Measurements from ENCODE around the gene HNRNPC. TPM values are rescaled to one million over a fixed set of nuclear protein-coding genes. Genes with fewer than 3 reads are reported as not detected.
"Not testable (repeated sequence)": the region's sequence is repeated elsewhere in the genome, so short reads cannot be mapped to it uniquely, and the experiment has no call there.

The HNRNPC gene
- total RNA-seq, 1 donor from 2014 or later, result 402 TPM

DNA sequence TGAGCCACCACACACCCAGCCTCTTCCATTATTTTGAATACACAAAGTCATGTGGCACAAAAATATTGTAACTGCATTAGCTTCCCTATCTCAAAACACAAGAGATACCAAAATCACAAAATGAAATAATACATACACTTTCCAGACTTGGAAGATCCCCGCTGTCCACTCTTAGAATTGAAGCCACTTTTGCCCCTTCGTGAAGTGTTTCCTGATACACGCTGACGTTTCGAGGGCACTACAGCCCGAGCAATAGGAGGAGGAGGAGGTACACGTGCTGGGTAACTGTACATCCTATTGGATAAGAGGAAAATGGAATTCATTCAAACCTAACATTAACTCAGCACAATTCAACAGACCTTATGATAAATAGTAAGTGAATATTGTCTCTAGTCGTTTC, 56.4 kb downstream of the HNRNPC start:
- not testable (repeated sequence) for DNase-seq (ENCODE audit: low spot score)

DNA sequence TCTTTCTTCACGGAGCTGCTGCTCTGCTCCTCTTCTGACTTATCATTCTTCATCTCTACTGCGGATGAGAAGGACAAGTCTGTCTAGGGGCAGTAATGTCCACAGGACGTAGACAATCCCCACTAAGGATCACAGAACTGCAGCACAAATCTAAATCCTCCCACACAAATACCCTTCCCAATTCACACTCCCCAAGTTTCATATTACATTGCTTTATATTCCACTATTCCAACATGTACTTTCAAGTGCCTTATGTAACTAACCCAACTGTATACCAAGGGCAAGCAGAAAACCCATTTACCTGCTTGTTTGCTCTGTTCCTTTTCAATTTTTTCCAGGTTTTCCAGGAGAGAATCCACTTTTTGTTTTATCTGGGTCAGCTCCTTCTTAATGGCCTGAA, 57.7 kb downstream of the HNRNPC start:
- no peak for DNase-seq (ENCODE audit: low spot score)

DNA sequence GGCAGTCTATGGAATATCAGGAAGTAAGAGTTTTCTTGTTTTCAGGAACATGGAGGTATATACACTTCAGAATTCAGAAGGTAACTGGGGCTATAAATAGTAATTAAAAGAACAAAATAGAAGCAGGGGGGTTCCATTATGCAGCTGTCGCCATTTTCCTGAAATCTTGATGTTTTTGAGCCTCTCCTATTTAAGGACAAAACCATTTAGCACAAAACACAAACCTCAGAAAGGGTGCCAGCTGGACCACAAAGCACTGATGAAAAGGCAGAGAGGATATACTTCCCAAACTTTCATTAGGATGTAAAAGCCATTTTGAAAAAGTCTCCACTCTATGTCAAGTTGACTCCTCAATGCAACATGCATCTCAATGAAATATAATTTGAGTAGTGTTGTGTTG, 59.2 kb downstream of the HNRNPC start:
- no peak for DNase-seq (ENCODE audit: low spot score)

DNA sequence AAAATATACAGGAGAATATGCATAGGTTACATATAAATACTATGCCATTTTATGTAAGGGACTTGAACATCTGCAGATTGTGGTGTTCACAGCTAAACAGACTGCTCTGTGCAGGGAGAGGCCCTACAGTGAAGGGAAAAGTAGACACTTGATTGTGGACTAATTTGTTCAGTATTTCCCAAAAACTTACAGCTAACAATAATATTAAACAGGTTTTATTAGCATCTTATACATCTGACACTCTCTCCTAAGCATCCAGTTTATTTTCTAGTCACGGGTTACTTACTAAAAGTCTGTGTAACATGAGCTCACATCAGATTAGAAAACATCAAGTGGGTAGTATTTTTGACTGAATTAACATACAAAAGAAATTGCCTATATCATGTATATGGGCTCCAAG, 60.1 kb downstream of the HNRNPC start:
- no peak for DNase-seq (ENCODE audit: low spot score)

DNA sequence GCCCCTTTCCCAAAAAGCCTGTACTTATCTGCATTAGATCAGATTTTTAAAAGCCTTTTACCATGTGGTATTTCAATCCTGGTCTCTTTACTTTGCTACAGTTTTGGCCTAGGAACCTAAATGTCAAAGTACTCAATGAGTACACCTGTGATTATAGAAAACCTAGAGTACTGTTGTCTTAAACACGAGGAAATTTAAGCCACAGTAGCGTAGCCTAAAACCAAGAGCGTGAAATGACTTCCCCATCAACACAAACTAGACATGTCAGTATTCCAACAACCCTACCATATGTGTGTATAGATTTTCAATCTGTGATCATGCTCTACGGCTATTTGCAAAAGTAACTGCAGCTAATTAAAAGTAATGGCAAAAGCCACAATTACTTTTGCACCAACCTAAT, 60.7 kb downstream of the HNRNPC start:
- no peak for DNase-seq (ENCODE audit: low spot score)

DNA sequence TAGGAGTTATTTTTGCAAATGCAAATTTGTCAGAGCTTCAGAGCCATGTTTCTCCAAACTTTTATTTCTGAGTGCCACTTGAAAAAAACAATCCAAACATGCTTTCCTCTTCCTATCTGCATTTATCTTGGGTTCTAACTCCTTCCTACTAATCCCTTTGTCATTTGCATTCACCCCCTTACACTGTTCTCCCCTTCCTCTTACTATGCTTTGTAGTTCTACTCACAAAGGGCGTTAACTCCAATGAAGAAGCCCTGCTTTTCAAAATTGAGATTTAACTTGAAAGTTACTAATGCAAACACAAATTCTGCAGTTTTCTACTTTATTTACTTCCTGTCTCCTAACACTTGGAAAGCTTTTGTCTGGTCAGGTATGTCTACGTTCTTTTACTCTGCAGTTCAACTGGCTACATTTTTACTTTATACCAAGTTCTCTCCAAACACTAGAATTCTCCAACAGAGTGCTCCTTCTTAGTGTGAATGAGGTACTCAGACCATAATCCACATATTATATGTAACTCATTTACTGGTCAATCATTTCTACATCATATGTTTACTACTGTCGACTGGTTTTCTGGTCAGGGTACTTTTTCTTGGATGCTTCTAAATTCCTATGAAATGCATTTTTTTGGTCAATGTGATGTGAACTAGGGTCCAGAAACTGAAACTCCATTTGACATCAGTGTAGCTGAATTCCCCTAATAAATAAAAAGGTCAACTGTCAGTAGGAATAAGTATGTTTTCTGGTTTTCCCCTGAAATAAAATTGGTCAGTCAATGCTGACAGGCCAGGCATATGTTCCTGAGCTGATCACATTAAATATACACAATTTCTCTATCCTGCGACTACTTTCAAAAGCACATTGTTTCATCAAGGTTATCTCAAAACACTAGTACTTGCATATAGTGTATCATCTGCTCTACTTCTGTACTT, 62.2 kb downstream of the HNRNPC start:
- DNase-seq (ENCODE audit: low spot score), result no peak

DNA sequence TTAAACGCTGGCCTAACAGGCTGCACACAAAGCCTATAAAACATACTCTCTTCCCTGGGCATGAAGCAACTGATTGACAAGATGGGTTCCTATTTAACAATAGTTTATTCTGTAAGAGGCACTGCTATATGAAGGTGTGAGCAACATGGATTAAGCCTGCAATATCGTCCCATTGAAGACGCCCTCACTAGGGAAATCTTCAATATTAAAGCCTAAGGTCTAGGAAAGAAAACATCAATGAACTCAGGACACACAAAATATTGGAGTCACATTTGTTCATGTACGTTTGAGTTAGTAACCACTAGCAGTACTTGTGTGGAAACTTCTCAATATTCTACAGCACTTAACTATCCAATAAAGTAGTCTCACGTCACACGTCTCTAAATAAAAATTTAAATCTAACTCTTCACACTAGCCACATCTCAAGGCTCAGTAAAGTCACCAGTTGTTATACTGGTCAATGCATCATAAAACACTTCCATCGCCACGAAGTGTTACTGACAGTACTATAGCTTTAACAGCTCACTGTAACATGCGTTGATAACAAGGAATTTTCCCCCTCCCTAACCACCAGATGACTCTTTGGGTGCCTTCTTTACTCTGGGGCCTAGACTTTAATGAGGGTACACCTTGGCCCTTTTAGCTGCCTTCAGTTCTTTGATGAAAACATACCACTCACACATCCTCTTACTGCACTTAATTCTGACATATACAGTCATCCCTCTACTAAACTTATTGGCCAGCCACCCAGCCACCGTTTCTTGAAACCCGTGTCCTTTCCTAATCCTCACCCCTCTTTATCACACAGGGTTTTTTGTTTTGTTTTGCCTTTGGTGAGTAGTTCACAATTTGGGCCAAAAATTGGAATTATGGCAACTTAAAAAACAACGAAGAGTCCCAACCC, 63.3 kb downstream of the HNRNPC start:
- no peak for DNase-seq (ENCODE audit: low spot score)

DNA sequence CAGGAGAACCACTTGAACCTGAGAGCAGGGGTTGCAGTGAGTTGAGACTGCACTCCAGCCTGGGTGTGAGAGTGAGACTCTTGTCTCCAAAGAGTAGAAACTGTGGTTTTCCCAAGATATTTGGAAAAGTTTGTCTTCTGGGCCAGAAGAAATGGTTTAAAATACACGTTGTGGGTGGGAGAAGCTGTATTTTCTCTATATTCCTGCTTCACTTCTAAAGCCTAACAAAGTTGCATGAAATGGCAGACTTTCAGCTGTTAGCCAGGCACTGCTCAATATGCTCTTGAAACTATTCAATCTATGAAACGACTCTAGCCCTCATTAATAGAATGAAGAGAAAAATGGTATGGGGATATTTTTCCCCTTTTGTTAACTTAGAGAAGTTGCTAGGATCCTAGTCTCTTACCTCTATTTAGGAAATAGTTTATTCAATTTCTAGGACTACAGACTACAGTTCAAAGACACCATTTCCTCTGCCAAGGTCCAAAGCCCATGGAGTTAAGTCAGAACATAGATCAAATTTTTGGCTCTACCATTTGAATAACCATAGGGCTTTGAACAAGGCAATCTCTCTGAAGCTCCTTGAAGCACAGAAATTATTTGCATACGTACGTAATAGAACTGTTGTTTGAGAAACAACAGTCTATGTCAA, 64.1 kb downstream of the HNRNPC start:
- DNase-seq (ENCODE audit: low spot score), result no peak

DNA sequence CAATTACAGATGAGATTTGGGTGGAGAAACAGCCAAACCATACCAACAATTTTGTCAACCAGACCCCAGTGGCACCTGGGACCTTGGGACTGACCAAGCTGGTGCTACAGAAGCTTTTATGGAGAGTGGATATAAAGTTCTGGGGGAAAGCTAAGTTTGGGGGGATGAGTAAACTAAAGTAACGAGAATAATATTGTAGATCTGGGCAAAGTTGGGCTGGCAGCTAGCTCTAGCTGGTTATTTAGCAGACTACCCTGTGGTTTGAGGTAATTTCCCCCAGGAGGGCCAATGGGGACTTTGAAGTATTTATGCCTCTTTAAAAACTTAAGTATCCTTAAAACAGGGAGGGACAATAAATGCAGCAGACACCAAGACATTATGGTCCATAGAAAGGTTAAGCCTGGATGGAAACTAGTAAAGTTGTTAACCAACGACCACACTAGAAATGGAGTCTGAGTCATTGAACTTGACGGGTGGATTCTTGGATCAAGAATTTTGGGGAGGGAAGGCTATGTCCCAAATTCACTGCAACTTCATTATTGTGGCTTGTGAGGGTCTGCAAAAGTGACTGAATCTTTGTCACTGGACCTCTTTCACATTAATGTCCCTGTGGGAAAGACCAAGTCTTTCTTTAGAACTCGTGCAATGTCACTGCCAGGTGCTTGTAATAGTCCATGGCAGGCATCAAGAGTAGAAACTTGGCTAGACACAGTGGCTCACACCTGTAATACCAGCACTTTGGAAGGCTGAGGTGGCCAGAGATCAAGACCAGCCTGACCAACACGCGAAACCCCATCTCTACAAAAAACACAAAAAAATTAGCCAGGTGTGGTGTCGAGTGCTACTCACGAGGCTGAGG, 64.8 kb downstream of the HNRNPC start:
- DNase-seq (ENCODE audit: low spot score), result no peak

DNA sequence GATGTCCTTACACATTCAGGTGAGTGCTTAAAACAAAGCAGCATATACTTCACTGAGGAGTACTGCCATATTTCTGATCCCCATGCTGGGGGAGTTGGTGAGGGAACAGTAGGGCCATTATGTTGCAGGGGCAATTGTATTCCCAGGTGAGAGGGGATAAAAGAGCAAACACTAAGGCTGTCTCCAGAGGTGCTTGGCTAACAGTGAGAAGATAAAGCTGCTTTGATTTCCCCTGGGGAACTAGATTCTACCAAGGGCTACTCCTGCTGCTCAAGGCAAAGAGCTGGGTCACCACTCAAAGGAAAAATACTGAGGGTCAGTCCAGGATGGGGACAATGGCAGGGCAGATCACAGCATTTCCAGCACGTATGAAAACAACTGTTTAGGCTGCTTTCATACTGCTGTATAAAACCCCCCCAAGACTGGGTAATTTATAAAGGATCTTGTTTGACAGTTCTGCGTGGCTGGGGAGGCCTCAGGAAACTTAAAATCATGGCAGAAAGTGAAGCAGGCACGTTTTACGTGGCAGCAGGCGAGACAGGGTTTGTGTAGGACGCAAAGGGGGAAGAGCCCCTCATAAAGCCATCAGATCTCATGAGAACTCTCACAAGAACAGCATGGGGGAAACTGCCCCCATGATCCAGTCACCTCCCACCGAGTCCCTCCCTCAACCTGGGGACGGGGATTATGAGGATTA, 65.6 kb downstream of the HNRNPC start:
- no peak for DNase-seq (ENCODE audit: low spot score)

DNA sequence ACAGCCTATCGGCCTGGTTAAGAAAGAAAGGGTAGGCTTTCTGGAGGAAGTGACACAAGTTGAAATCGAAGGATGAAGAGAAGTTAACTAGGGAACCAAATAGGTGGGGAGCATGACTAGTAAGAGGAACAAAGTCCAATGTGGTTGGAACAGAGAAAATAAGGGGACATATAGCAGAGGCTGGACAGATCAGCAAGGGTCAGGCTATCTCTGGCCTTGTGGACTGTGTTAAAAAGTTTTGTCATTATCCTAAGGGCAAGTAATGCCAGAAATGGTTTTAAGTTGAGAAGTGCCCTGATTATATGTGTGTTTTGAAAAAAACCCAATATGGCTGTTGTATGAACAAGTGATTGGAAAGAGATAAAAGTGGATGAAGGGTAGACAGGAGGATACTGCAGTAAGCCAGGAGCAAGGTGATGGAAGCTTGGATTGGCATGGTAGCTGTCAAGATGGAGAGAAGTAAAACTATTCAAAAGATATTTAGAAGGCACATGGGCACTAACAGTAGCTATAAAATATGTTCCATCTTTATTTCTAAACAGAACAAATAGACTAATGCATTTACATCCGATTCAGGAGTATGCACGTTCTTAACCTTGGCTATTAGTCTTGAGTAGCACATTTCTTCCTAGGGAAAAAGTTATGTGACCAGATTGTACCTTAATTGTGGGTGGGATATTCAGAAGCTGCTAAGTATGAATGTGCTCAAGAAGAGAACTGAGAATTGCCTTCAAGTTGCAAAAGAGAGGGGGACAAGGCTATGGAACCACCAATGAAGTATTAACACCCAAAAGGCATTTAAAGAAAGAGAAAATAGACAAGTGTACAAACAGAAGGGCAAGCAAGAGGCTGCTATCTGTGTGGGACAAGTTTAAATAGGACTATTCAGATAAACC, 66.5 kb downstream of the HNRNPC start:
- DNase-seq (ENCODE audit: low spot score), result no peak

DNA sequence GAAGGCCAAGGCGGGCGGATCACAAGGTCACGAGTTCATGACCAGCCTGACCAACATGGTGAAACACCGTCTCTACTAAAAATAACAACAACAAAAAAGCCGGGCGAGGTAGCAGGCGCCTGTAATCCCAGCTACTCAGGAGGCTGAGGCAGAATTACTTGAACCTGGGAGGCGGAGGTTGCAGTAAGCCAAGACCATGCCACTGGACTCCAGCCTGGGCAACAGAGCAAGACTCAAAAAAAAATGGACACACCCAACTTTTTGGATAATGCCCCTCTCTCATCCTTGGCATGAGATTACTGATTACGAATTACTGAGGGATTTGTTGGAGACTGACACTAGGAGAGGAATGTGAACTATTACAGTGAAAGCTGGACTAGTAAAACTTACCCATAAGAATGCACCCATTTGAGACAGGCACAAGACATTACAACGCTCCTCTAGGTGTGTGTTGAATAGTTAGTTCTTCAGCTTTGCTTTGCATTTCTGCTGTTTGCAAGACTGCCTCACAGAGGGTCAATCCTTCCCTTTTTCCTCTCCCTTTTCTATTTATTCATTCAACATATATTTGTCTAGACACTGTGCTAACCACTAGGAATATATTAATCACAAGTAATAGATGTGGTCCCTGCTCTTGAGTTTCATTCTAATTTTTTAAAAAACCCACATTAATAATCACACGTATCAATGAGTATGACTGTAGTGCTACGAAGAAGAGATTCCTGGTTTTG, 67.3 kb downstream of the HNRNPC start:
- no peak for DNase-seq (ENCODE audit: low spot score)

DNA sequence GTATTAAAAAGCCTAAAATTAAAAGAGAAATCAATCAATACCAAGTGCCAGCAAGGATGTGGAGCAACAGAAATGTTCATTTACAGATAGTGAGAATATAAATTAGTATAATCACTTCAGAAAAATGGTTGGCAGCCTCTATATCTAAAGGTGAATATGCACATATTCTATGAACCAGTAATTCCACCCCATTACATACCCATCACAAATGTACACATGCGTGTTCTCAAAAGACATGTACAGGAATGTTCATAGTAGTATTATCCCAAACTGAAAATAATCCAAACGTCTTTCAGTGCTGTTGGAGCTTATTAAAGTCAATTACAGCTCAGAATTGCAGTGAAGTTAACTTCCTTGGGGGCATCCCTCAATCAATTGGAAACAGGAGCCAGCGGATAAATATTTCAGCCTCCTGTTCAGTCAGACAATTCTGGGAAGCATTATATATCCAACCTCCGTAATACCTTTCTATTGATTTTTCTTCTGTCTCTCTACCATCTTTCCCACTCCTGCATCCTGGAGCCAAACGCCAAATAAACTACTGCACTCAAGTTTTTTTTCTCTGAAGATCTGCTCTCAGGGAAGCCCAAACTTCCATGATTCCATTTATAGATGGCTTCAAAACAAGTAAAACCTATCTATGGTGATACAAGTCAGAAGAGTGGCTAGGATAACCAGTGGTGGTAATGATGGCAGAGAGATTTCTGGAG, 68.3 kb downstream of the HNRNPC start:
- no peak for DNase-seq (ENCODE audit: low spot score)

DNA sequence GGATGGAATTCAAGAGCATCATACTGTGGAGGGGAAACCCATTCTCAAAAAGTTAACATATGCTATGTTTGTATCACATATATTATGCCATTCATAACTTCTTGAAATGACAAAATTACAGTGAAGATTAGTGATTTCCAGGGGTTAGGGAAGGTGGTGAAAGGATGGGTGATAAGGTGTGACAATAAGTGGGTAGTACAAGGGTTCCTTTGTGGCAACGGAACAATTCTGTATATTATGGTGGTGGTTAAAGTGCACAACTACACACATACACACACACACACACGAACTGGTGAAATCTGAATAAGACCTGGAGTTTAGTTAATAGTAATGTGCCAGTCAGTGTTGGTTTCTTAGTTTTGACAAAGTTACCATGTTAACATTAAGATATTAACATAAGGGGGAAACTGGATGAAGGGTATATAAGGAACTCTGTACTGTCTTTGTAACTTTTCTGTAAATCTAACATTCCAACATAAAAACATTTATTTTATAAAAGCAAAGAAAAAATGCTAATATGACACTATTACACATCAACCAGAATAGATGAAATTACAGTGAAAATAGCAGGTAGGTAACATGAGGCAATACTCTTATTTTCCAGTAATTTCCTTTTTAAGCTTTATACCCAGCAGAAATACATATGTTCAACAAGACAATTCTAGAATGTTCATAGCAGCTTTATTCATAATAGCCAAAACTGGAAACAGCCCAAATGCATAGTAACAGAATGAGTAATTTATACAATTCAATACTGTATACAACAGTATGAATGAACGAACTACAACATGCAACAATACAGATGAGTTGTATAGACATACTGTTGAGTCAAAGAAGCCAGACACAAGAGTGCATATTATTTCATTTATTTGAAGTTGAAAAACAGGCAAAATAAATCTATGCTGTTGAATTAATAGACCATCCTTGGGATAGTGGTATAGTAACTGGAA, 69.4 kb downstream of the HNRNPC start:
- no peak for DNase-seq (ENCODE audit: low spot score)

DNA sequence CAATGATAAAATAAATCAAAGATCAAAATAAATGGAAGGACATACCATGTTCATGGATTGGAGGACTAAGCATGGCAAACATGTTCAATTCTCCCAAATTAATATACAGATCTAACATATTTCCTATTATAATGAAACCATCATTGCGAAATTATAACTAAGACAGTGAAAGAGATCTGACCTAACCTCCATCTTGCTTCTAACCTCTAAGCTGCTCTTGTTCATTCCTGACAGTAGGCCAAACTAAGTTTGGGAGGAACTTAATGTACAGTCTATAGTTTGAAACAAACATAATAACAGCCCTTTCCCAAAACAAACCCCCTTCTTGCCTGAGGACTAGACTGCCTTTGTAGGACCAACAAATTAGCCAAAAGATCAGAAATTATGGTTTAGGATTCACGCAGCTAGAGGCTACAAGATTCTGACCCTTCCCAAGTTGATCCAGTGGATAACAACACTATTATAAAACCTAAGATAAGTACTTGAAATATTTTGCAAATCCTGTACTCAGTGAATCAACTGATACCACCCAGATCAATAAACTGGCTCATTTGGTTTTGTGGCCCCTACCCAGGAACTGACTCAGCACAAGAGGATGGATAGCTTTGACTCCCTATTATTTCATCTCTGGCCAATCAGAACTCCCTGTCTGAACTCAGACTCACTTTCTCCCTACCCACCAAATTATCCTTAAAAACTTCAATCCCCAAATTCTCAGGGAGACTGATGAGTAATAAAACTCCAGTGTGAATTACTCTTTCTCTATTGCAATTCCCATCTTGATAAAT, 71.6 kb downstream of the HNRNPC start:
- no peak for DNase-seq (ENCODE audit: low spot score)

DNA sequence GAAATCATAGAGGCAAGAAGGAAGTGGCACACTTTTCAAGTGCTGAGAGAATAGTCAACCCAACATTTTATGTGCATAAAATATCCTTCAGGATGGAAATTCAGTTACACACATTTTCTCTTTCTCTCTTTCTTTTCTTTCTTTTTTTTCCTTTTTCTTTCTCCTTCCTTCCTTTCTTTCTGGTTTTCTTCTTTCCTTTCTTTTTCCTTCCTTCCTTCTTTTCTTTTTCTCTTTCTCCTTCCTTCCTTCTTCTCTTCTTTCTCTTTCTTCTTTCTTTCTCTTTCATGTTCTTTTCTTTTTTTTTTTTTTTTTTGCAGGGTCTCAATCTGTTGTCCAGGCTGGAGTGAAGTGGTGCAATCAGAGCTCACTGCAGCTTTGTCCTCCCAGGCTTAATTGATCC, 74.6 kb downstream of the HNRNPC start:
- no peak for DNase-seq (ENCODE audit: low spot score)
